GM20000 (cell line): Measurements from ENCODE around the gene SPSB1.
A peak's percentile ranks its signal among the peaks of the same experiment; 100 is the strongest.

Experiments used
- DNase-seq: peaks from one replicate; pipeline ENCODE4 v3.0.0; 2012; ENCODE audit warnings: low spot score
- TF ChIP-seq, protein P1 (sequence below): IDR thresholded peaks from 2 replicates; pipeline ENCODE4 v1.5.1; 2012; ENCODE audit warnings: mild to moderate bottlenecking, control low read depth; ENCODE audit errors: extremely low read depth, missing control alignments

SPSB1 gene

DNA sequence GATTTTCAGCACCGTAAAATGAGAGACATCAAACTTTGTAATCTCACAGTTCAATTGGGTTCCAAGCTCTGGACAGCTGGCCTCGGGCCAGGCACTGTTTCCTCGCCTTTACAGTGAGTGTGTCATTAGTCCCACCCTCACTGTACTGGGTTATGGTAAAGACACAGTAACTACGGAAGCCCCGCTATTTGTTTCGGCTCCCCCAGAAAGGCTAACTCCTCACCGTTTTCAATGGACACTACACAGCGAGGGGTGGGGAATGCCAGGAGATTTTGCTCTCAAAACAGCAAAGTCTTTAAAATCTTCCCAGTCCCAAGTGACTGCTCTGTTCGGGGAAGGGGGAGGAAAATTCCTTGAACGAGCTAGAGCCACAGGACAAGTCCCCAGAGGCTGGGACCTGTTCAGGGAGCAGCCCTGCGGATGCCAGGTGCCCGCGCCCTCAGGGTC, 757 bp upstream of the SPSB1 start:
- DNase-seq: no peak
- TF ChIP-seq, protein P1, sequence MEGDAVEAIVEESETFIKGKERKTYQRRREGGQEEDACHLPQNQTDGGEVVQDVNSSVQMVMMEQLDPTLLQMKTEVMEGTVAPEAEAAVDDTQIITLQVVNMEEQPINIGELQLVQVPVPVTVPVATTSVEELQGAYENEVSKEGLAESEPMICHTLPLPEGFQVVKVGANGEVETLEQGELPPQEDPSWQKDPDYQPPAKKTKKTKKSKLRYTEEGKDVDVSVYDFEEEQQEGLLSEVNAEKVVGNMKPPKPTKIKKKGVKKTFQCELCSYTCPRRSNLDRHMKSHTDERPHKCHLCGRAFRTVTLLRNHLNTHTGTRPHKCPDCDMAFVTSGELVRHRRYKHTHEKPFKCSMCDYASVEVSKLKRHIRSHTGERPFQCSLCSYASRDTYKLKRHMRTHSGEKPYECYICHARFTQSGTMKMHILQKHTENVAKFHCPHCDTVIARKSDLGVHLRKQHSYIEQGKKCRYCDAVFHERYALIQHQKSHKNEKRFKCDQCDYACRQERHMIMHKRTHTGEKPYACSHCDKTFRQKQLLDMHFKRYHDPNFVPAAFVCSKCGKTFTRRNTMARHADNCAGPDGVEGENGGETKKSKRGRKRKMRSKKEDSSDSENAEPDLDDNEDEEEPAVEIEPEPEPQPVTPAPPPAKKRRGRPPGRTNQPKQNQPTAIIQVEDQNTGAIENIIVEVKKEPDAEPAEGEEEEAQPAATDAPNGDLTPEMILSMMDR: no peak

DNA sequence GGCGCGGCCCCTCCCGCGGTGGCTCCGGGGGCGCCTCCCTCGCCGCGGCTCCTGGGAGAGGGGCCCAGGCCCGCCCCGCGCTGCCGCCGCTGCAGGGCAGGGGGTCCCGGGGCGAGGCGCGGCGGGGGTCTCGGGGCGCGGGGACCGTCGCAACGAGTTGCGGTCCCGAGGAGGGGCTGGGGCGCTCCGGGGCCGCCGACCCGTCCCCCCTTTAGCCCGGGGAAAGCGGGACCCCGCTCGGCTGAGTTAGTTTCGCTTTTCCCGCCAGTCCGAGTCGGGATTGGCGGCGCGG, 493 bp downstream of the SPSB1 start:
- TF ChIP-seq, protein P1: no peak
- DNase-seq: no peak

DNA sequence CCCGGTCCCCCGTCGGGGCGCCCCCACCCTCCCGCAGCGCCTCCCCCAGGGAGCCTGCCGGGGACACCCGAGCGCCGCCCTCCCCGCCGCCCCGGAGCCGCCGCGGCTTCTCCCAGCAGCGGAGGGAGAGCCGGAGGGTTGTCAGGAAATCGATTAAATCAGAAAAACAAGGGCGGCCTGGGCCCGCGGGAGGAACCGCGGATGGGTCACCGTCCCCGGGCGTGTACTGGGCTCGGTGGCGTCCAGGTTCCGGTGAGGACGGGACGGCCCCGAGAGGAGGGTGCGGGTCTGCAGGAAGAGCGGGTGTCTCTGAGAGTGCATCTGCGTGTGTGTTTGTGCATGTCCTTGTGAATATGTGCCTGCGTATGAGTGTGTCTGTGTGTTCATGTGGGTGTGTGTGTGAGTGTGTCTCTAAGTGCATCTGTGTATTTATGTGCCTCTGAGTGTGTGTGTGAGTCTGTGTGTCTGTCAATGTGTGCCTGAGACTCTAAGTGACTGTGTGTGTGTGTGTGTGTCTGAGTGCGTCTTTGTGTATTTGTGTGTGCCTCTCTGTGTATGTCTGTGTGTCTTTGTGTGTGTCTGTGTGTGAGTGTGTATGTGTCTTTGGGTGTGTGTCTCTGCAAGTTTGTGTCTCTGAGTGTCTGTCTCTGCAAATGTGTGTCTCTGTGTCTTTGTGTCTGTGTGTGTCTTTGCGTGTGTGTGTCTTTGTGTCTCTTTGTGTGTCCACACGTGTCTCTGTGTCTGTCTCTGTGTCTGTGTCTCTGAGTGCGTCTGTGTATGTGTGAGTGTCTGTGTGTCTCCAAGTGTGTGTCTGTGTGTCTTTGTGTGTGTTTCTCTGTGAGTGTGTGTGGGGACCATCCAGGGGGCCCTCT, 1.1 kb downstream of the SPSB1 start:
- DNase-seq: no peak
- TF ChIP-seq, protein P1: no peak

DNA sequence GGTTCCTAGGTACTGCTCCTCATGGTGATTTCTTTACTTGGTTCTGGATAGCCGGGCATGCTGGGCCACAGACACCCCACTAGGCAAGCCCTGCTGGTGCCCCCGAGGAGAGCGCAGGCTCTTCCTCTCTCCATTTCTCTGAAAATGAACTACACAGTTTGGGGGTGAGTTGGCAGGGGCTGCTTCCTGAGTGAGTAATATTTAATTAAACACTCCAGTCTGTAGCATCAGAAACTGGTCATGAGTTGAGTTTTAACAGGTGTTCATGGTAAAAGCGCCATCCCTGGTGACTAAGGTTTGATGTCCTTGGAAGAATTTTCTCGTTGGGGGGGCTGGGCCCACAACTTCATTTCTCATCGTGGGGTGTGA, 1.7 kb downstream of the SPSB1 start:
- TF ChIP-seq, protein P1: no peak
- no peak for DNase-seq

DNA sequence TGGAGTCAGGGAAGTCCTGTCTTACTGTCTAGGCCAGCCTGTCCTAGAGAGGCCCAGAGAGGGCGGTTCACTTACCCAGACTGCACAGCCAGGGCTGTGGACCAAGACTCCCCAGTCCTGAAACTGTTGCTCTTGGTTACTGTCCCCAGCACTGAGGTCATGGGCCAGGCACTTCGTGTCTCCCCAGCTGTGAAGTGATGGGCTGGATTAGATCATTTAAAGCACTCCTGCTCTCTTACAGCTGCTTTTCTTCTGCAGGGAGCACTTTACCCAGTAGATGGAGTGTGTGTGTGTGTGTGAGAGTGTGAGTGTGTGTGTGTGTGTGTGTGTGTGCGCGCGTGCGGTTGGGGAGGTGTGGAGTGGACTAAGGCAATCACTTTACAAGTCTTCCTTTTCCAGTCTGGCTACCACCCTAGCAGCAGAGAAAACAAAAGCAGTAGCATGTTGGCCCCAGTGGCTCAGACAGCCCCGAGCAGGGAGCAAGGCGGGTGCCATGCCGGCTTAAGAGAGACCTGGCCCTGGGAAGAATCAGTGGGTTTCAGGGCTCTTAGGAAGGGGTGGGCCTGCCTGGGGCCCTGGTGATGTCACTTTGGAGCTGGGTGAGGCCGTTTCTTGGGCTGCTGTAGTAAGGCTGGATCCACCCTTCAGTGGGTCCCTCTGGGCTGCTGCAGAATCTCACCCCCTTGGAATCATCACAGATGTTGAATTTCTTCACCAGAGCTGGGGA, 2.4 kb downstream of the SPSB1 start:
- peak; percentile 66 for DNase-seq
- TF ChIP-seq, protein P1: no peak

DNA sequence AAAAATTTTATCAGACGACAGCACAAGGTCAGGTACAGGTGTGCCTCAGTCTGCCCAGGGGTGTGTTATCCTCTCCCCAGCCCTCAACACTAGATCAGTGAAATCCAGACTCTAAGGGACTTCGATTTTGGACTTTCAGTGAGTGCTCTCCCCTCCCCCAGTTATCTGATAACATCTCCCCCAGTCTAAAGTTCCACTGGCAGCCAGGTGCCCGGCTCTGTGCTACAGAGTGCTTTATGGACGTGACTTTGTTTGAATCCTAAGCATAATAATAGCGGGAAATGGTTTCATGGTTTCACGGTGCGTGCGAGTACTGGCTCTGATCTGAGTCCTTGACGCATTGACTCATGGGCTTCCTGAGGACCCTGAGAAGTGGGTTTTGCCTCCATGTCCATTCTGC, 3.2 kb downstream of the SPSB1 start:
- TF ChIP-seq, protein P1: no peak

DNA sequence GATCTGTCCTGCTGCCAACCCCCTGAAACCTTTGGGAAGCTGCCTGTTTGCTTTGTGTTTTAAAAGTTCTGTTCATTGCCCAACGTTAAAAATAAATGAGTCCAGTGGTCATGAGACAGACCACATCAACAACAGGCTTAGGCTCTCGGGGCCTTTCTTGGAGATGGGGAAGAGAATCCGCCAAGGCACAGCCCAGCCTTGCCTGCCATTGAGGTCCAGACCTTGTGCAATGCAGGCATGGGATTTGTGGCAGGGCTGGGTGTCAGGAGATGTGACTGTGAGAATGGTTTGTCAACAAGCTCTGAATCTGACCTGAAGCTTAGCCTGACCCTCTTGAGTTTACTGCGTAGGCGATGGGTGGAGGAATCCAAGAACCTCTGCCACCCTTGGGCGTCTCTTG, 4.2 kb downstream of the SPSB1 start:
- DNase-seq: no peak
- TF ChIP-seq, protein P1: no peak

More for the DNA sequence above, 3.2 kb downstream of the SPSB1 start:
- DNase-seq: no peak
